Endothelial cell (in vitro differentiated cells): ENCODE results near the gene TNNI3K. TPM values are rescaled to one million over a fixed set of nuclear protein-coding genes. Genes with fewer than 3 reads are reported as not detected.

Experiments used
- DNase-seq: peaks from one replicate; pipeline ENCODE4 v3.0.0; 2021; ENCODE audit warnings: low spot score
- H3K27ac Mint-ChIP-seq: one replicate; pipeline ENCODE4 v1.8.0; 2021; ENCODE audit warnings: mixed read lengths, inconsistent platforms; ENCODE audit not compliant: unreplicated experiment
- H3K27me3 Mint-ChIP-seq: one replicate; pipeline ENCODE4 v1.8.0; 2021; ENCODE audit warnings: mild to moderate bottlenecking, moderate library complexity, mixed read lengths, inconsistent platforms; ENCODE audit not compliant: unreplicated experiment
- H3K36me3 Mint-ChIP-seq: one replicate; pipeline ENCODE4 v1.8.0; 2021; ENCODE audit warnings: mild to moderate bottlenecking, low read depth, mixed read lengths, inconsistent platforms; ENCODE audit not compliant: unreplicated experiment
- H3K4me1 Mint-ChIP-seq: one replicate; pipeline ENCODE4 v1.8.0; 2021; ENCODE audit warnings: mild to moderate bottlenecking, mixed read lengths, inconsistent platforms; ENCODE audit not compliant: unreplicated experiment
- H3K4me3 Mint-ChIP-seq: one replicate; pipeline ENCODE4 v1.8.0; 2021; ENCODE audit warnings: mild to moderate bottlenecking, mixed read lengths, inconsistent platforms; ENCODE audit not compliant: unreplicated experiment
- H3K9me3 Mint-ChIP-seq: one replicate; pipeline ENCODE4 v1.8.0; 2021; ENCODE audit warnings: mixed read lengths, inconsistent platforms; ENCODE audit not compliant: unreplicated experiment
- total RNA-seq: library from RNA; stranded (reverse); fragmentation: NEBNext Ultra II Directional; extraction: Animal tissue kit (Norgen Biotek cat#: 25700); gene quantifications from one replicate; pipeline ENCODE4 v1.2.1, GENCODE V29; 2021; ENCODE audit not compliant: unreplicated experiment
- TF ChIP-seq, protein P1 (sequence below): fragments of 200-600 bp; sonication (generic); IDR thresholded peaks from one replicate; pipeline ENCODE4 v1.5.0; 2021; ENCODE audit warnings: antibody characterized with exemption; ENCODE audit not compliant: unreplicated experiment

Gene TNNI3K
- total RNA-seq, 1 donor from 2014 or later: not detected

DNA sequence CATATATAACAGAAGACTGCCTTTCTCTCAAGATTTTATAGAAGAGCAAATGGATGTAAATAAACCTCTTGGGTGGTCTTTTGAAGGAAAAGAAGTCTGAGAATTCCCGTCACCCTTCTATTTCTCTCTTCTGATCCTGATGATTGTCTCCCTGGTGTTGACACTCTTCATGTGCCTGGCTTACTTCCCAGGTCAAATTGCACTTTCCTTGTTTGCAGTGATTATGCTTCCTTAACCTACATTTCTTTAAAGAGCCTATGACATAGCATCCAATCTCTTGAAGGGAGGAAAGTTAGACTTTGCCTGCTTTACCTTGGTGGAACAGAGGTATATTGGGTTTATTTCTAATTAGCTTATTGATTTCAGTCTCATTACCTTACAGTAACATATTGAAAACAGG, 197.1 kb downstream of the TNNI3K start:
- TF ChIP-seq, protein P1, sequence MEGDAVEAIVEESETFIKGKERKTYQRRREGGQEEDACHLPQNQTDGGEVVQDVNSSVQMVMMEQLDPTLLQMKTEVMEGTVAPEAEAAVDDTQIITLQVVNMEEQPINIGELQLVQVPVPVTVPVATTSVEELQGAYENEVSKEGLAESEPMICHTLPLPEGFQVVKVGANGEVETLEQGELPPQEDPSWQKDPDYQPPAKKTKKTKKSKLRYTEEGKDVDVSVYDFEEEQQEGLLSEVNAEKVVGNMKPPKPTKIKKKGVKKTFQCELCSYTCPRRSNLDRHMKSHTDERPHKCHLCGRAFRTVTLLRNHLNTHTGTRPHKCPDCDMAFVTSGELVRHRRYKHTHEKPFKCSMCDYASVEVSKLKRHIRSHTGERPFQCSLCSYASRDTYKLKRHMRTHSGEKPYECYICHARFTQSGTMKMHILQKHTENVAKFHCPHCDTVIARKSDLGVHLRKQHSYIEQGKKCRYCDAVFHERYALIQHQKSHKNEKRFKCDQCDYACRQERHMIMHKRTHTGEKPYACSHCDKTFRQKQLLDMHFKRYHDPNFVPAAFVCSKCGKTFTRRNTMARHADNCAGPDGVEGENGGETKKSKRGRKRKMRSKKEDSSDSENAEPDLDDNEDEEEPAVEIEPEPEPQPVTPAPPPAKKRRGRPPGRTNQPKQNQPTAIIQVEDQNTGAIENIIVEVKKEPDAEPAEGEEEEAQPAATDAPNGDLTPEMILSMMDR: no peak
- DNase-seq: no peak
- no peak overlapping the region for H3K27ac Mint-ChIP-seq

DNA sequence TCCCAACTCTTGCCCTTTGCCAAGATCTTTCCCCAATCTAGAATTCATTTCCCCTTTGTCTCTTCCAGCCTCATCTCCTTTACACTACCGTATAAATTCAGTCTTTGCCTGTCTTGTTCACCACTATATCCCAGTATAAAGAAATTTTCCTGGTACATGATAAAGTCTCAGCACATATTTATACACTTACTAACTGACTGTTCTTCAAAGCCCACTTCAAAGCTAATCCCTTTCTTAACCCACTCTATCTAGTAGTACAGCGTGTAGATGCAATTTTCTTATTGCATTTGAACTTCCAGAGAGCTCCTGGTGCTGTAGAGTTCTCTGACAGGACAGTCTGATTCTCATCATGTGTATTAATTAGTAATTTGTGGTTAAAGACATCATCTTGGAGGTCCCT, 199.1 kb downstream of the TNNI3K start:
- no peak overlapping the region for H3K27ac Mint-ChIP-seq
- no peaks in the 10 kb centered on the region for H3K4me1 Mint-ChIP-seq
- peaks cover 2% of the 10 kb centered on the region for H3K27me3 Mint-ChIP-seq
- H3K4me3 Mint-ChIP-seq: no peak overlapping the region
- TF ChIP-seq, protein P1: no peak
- no peaks in the 10 kb centered on the region for H3K36me3 Mint-ChIP-seq
- DNase-seq: no peak
- no peaks in the 10 kb centered on the region for H3K9me3 Mint-ChIP-seq

More for the DNA sequence above, 197.1 kb downstream of the TNNI3K start:
- no peaks in the 10 kb centered on the region for H3K4me1 Mint-ChIP-seq
- no peak overlapping the region for H3K4me3 Mint-ChIP-seq
- H3K9me3 Mint-ChIP-seq: no peaks in the 10 kb centered on the region
- H3K27me3 Mint-ChIP-seq: peaks cover 2% of the 10 kb centered on the region
- no peaks in the 10 kb centered on the region for H3K36me3 Mint-ChIP-seq

DNA sequence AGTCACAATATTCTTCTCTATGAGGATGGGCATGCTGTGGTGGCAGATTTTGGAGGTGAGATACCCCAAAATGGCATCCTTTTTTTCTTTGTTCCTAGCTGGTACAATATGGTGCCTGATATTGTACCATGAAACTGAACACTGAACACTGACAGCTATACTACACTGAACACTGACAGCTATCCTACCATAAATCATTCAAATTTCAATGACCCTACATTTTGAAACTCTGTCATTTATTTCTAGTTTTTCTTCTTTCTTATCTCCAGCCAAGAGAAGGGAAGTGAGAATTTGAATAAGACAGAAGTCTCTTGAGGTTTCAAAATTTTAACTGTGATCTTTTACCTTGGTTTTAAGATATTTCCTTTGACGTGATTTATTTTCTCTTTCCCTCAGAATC, 200.9 kb downstream of the TNNI3K start:
- Mint-ChIP-seq H3K9me3 (no peaks in the 10 kb centered on the region), H3K4me1 (no peaks in the 10 kb centered on the region), H3K27me3 (peaks cover 2% of the 10 kb centered on the region), H3K27ac (no peak overlapping the region), H3K4me3 (no peak overlapping the region), H3K36me3 (no peaks in the 10 kb centered on the region)
- DNase-seq: no peak
- TF ChIP-seq, protein P1: no peak

DNA sequence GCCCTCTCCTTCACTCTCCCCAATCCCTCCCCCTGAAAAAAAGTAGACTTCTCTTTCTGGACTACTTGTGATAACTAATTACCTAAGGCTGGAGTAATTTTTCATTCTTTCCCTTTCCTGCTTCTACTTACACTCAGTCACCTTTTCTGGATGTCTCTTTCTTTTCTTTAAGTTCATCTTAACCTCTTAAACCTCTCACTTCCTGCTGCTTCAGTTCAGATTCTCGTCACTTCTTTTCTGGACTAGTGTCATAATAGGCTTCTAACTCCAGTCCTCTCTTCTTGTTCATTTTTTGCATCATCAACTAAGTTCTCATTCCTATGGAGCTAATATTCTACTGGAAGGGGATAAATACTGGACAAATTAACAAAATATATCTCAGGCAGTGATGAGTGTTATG, 201.8 kb downstream of the TNNI3K start:
- DNase-seq: no peak
- no peak overlapping the region for H3K4me3 Mint-ChIP-seq
- no peaks in the 10 kb centered on the region for H3K36me3 Mint-ChIP-seq
- no peak overlapping the region for H3K27ac Mint-ChIP-seq
- TF ChIP-seq, protein P1: no peak
- no peaks in the 10 kb centered on the region for H3K9me3 Mint-ChIP-seq
- peaks cover 2% of the 10 kb centered on the region for H3K27me3 Mint-ChIP-seq
- H3K4me1 Mint-ChIP-seq: no peaks in the 10 kb centered on the region

DNA sequence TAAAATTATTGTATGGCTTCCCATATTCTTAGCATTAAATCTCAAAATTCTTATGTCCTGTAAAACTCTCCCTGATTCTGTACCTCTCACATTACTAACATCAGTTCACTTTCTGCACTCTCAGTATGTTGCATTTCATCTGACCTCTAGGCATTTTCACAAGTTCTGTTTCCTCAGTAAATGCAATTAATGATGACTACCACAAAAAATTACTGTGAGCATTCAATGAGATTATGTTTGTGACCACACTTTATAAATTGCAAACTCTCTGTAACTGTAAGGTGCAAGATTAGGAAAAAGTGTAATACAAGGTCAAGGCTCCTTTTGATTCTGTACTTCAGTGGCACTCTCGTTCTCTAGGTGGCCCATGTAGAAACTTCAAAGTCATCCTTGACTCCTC, 216.8 kb downstream of the TNNI3K start:
- Mint-ChIP-seq H3K4me3 (no peak overlapping the region), H3K36me3 (no peaks in the 10 kb centered on the region), H3K27ac (no peak overlapping the region), H3K4me1 (no peaks in the 10 kb centered on the region), H3K27me3 (peaks cover 2% of the 10 kb centered on the region), H3K9me3 (no peaks in the 10 kb centered on the region)
- TF ChIP-seq, protein P1: no peak
- no peak for DNase-seq
